GM12878 (cell line): ENCODE results near the gene CREB3. TPM values are rescaled to one million over a fixed set of nuclear protein-coding genes. Genes with fewer than 3 reads are reported as not detected.

Experiments used
- SRF ChIP-seq, 2 experiments: IDR thresholded peaks; 2 replicates each; pipeline ENCODE4 v1.6.1; 2011; ENCODE audit warnings: low read depth in 2 of 2, low read length in 2 of 2, mild to moderate bottlenecking in 1 of 2, moderate library complexity in 1 of 2
- ZBTB33 ChIP-seq: fragments of 450-650 bp; IDR thresholded peaks from 2 replicates; pipeline ENCODE4 v1.6.1; 2017; ENCODE audit warnings: mild to moderate bottlenecking
- ZBTB4 ChIP-seq: fragments of 450-650 bp; formaldehyde crosslinking; IDR thresholded peaks from 2 replicates; pipeline ENCODE4 v1.4.0; 2022; ENCODE audit warnings: mild to moderate bottlenecking, moderate library complexity
- ZNF592 ChIP-seq: fragments of 450-650 bp; IDR thresholded peaks from 2 replicates; pipeline ENCODE4 v1.6.1; 2017; ENCODE audit warnings: mild to moderate bottlenecking, moderate library complexity
- polyA plus RNA-seq, 11 experiments: library from polyadenylated mRNA; depleted of rRNA in 4 of 11; unstranded in 6 of 11; stranded (reverse) in 5 of 11; fragments of >200 nt; fragmentation: Nextera tagmentation in 4 of 11; fragmentation: Illumina TruSeq in 1 of 11; extraction: Ambion mirVana in 4 of 11; extraction: Trizol in 1 of 11; gene quantifications; 1 replicate in 1 of 11; 2 replicates in 10 of 11; pipeline versions ENCODE4 v1.2.1 to v1.2.3, GENCODE V29; 2011 to 2016; ENCODE audit warnings: inconsistent platforms in 2 of 11, missing spikeins in 2 of 11, low read depth in 1 of 11
- total RNA-seq, 4 experiments: library from RNA; depleted of rRNA in 3 of 4; stranded (reverse); fragments of >200 nt in 3 of 4; fragmentation: Illumina TruSeq in 1 of 4; extraction: Trizol in 1 of 4; gene quantifications; 2 replicates each; pipeline versions ENCODE4 v1.2.1 to v1.2.3, GENCODE V29; 2013 to 2021

The CREB3 gene
- total and polyA plus RNA-seq, 10 of the 15 experiments (the other 5 are each of a cell fraction or from before 2014, with no cell fraction given), result 9.8 to 38.9 (median 19.8) TPM

DNA sequence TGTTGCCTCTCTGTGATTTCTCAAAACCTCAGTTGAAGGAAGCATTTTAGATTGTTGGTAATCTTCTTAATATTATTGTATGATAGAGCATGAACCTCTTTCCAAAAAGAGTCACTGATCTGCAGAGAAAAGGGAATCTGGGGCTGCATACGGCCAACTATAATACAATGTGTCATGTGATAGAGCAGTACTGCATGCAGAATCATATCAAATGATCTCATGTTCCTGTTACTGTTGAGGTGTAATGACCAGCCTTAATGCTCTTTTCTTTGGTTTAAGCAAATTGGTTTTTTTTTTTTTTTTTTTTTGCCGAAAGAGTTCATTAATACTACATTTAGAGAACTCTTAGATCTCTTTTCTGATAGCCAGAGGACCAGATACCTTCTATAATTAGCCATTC lies 34.5 kb downstream of the CREB3 start (continued):
- TF ChIP-seq ZBTB33 (no peak), ZBTB4 (CRISPR knock-in tag) (no peak), SRF (IDR thresholded peaks at IDR 0.05; ENCODE audit: low read depth in 2 of 2, low read length in 2 of 2) (no peak), ZNF592 (no peak)
- TF ChIP-seq, all 136 proteins: peak for 0
